ENCODE results near the gene COL12A1.

COL12A1 gene

DNA sequence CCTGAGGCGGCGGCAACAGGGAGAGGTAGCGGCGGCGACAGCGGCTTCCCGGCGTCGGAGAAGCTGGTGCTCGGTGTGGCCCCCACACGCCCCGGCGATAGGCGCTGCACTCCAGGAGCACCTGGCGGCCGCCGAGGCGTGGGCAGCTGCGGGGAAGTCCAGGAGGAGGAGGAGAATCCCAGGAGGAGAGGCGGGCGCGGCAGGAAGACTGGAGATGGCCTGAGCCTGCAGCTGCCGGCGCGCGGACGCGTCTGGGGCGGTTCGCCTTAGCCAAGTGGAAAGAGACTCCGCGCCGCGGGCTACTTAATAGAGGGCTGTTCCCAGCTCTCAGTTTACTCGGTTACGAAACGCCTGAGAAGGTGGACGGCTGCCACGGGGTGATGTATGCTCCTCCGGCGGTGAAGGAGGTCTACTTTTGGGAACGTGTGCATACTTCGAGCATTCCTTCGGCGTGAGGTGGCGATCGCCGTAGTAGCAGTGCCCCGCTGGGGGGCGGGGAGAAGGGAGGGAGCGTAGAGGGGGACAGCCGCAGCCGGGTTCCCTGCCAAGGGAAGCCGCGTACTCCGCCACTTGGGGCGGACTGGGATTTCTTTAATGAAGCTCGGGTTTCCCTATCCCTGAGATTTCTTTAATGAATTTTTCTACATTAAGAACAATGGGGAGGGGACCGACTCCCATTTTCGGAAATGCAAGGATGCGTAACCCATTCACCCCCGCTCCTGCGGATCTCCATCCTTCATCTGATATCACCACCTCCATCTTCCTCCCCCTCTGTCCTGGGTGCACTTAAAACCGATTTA lies at the start of gene COL12A1:
TSS of gene COL12A1 (minus strand) at position 278 of the 800 bp plus-strand sequence. CDS start 3,261 bp downstream, outside the sequence.
- DNase-seq = peak; percentile 57

DNA sequence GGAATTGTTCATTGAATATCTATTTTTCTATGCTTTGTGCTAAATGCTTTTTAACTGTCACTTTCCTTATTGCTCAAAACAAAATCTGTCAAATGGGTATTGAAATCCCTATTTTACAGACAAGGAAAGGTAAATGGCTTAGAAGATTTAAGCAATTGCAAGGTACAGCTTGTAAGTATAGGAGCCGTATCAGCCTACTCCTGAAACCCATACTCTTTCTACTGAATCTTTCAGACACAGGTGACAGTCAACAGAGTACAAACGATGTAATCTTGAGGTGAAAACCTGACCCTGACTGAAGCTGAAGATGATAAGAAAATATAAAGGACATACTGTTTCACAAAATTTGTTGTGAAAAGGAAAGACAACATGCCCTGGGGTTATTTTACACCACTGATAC lies 44.7 kb upstream of the COL12A1 start:
- DNase-seq = no peak

DNA sequence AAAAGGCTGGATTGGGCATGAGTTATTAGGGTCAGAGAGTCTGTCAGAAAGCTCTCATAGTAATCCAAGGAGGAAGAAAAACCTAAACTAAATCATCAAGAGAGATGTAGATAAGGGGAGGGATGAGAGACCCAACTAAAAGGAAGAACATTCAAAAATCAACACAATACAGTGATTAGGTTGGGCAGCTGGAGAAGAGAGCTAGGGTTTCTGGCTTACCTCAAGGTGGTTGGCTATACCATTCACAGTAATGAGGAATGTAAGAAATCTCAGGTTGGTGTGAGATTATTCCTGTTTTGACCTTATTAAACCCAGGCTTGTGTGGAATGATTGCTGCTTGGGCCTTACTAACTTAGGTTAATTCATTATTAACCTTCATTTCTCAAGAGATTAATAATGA lies 44.0 kb upstream of the COL12A1 start:
- DNase-seq = no peak

DNA sequence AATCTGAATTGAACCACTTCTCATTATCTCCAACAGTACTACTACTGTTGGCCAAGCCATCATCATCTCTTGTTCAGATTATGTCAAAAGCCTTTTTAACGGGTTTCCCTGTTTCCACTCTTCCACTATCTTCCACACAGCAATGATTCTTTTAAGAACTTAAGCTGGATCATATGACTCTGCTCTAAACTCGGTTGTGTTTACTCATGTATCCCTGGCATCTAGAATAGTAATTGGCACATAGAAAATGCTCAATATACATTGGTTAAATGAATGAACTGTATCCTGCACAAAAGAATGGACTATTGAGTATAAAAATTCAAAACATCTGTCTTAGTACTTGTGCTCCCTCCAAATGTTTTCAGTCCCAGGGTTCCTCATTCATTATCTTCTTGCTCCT lies 40.5 kb upstream of the COL12A1 start:
- DNase-seq = no peak

DNA sequence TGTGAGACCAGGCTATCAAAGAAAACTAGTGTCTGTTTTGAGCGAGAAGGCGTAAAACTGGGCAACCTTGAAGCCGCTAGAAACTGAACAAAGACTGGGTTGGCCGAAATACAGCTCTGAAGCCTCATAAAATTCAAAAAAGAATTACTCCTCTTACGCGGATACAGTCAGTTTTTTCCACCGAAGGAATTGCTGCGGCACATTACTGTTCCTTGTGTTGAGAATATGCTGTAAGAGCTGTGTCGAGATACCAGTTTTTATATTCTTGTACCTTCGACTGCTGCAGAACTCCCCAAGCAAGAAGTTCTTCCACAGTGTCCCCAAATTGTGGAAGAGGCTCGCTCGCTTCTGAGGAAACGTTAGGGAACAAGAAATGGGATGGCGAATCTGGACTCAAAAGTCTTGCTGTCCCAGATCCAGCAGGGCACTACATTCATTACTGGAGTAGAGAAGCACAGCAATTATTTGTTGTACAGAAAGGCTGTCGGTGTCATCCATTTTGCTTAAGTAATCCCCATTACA lies 38.3 kb upstream of the COL12A1 start:
- DNase-seq = no peak

DNA sequence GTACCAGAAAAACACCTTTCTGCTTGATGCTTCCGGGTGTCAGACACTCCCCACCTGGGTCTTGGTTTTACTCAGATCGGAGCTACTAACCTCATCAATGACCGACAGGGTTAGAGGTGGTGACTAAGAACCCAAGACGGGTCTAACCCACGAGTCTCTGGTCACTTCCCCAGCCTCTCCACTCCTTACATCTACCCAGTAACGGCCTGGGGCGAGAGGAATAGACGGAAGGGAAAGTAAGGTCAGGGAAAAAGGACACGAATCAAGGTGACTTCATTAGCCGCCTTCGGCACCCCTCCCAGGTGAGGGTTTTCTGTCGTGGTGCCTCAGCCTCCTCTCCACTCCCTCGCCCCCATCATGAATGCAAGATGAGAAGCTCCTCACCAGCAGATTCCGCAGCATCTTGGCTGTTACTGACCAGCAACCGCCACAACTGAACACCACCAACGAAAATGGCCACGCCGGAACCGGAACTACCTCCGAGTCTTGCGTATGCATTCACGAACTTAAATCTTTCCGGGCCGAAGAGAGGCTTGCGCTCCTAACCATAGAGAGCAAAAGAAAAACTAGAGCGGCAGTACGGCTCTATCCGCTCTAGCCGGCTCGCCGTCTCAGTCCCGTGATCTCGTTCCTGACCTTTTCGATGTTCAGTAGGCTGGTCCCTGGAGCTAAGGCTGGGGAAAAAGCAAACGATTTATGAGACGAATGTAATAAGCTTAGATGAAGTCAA lies 37.6 kb upstream of the COL12A1 start, which contains the start of gene COX7A2:
TSS of gene COX7A2 (minus strand) at position 469 of the 730 bp plus-strand sequence. CDS start at position 402, 67 bp downstream.
- peak; percentile 97 for DNase-seq

DNA sequence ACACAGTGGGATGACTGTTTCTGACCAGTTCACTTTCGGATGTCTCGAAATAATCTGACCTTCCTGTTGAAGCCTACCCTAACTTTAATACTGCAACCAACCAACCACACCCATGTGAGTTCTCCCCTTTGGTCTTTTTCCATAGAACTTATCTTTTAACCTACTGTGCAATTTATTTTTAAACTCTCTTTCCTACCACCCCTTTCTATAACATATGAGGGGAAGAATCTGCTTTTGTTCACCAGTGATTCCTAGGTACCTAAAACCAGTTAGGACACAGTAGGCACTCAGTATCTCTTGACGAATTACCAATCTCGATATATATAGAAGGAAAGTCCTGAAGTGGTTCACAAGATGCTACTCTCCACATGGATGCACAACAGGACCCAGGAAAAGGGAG lies 30.8 kb upstream of the COL12A1 start:
- no peak for DNase-seq

DNA sequence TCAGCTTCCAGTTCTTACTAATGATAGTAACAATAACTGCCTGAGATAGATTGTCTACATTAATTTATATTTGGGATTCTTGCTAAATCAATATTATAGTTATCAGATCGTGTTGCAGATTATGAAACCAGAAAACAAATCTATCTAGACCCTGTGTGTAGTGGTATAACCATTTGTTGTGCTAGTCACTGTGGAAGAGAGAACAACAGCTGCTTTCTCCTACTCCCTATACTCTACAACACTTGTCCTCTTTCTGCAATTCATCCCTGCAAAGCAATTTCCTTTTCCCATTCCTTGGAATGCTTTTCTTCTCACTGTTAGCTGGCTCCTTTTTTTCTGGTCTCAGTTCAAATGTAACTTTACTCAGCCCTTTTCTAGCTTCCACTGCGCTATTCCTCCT lies 29.4 kb upstream of the COL12A1 start:
- DNase-seq = no peak

DNA sequence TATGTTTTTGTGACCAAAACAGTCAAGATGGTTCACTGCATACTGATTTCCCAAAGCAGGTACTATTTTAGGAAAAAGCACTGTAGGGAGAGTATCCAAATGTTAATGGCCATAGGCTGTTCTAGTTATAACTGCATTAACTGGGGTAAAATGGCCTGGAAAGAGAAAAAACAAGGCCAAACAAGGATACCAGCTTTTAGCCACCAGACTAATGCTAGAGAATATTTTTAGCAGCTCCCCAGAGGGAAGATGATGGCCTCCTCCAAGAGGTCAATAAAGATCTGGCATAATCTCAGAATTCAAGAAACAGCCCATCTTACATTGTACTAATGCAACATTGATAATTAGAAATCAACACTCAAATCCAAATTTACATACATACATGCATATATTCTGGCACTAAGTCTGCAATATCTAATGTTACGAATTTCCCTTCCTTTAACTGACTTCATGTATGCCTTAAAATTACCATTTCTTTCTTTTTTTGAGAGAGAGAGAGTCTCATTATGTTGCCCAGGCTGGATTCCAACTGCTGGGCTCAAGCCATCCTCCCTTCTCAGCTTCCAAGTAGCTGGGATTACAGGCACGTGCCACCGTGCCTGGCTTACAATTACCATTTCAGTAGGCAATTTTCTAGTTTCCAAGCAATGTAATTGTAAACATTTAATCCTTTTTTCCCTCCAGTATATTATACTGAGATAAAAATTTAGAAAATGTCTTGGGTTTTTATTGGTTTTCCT lies 28.4 kb upstream of the COL12A1 start:
- DNase-seq = no peak

DNA sequence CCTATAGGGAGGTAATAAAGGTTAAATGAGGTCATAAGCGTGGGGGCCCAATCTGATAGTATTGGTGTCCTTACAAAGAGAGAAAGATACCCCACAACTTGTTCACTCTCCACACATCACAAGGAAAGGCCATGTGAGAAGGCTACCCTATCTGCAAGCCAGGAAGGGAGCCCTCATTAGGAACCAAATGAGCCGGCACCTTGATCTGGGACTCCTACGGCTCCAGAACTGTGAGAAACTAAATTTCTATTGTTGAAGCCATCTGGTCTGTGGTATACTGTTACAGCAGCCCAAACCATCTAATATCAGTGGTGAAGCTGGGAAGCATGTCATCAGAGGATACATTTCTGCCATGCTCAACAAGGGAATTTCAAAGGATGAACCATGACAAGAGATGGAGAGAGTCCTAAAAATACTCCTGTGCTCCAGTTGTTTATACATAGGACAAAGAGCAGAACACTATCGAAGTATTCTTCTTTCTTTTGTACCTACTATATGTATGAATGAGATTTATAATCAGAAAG lies 27.3 kb upstream of the COL12A1 start:
- DNase-seq = no peak

DNA sequence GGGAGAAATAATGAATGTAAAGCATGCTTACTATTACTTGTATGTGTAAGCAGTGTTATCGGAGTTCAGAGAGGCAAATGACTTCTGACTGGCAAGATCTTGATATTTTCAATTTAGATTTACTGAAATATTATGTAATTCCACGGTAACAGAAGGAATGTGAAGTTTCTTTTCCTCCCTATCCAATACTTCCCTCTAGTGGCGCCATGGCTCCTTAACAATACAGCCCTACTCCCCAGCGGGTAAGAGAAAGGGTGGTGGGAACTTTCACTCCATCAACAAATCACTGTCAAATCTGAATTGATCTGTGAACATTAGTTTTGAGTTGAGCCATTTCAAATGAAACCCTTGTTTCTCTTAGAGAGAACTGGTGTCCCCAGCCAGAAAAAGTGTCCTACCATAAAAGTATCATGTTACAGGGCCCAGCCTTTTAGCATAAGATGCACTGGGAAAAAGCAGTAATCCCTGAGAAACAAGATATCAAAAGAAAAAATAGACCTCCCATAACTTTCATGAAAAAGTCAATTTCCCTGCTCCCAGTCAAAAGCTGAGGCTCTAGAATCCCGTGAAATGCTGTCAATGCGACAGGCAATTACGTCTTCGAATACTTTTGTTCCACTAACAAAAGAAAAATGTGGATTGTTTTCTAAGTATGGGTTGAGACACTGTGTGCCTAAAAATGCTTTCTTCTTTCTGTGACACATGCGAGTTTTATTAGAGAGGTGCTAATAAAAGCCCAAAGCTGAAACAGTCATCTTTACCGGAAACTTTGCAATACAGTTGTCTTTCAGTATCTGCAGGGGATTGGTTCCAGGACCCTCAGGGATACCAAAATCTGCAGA lies 24.9 kb upstream of the COL12A1 start:
- no peak for DNase-seq

DNA sequence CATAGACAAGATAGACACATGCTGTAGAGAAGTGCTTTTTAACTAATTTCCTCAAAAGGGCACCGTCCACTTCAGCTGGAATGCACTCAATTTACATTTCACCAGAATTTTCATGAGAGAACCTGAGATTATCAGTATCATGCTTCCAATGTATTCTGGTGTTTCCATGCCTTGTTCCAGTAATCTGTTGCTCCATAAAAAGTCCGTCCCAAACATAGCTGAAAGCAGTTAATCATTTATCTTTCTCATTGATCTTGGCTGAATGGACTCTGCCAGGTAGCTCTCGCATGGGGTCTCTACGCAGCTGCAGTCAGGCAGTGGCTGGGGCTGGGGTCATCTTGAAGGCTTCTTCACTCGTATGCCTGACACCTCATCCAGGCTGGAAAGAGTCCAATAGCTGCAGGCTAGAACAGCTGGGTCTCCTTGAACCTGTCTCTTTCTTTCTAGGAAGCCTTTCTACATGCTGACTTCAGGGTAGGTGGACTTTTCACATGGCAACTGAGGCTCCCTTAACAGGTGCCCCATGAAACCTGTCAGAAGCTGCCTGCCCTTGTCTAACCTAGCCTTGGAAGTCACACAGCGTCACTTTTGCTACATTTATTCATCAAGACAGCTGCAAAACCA lies 18.6 kb upstream of the COL12A1 start:
- DNase-seq = no peak

DNA sequence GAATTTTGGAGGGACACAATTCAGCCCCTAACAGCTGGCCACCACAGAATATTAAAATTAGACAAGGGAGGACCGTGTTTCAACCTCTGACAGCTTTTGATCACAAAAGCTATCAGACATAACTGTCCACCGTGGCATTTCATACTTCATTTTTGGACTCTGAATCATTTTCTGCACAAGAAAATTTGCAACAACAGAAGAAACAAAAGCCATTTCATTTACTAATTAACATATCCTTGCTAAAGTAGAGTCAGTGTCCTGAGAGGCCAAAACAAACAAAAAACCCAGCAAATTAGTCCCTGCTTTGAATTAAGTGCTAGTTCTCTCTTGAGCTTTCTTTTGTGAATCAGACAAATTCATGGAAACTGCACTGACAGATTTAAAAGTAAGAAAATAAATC lies 17.6 kb upstream of the COL12A1 start:
- no peak for DNase-seq

DNA sequence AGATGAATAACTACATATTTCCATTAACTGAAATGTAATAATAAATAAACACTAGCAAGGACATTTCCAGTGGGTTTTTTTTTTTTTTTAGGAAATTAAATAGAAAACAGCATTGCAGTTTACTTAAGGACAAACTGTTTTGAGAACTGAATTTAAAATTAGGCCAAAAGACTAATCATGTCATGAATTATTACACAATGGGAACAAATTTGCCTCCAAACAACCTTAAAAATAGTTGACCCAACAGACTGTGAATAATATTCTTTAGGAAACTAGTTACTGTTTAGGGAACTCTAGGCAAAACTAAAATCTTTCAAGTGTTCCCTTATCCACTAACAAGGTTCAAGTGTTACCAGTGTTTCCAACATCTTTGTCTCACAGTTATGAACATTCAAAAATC lies 16.4 kb upstream of the COL12A1 start:
- no peak for DNase-seq

DNA sequence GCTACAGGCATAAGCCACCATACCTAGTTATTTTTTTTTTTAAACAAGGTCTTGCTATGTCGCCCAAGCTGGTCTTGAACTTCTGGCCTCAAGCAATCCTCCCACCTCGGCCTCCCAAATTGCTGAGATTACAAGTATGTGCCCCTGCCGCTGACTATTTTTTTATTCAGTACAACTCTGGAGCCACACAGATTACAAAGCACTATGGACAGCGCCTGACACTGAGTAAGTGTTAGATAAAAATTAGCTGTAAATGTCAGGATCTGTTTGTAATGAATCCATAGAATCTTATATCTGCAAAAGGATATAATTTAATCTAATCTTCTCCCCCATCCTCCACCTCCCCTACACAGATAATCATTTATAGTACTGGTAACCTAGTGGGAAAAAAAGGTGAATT lies 15.3 kb upstream of the COL12A1 start:
- no peak for DNase-seq

DNA sequence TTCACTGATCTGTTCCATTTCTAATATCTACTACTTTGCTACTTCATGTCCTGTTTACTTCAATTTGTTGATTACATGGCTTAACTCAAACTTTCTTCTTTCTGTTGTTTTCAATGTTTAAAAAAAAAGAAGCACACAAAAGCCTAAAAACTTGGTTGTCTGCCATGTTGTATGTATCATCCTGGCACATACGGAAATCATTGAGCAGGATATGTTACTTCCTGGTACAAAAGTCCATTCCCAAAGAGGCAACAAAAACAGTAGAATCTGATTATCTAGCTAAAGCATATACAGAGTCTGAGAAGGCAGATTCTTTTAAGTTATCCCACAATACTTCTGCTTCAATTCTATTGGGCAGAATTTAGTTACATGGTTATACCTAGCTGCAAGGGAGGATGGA lies 14.5 kb upstream of the COL12A1 start:
- DNase-seq = no peak

DNA sequence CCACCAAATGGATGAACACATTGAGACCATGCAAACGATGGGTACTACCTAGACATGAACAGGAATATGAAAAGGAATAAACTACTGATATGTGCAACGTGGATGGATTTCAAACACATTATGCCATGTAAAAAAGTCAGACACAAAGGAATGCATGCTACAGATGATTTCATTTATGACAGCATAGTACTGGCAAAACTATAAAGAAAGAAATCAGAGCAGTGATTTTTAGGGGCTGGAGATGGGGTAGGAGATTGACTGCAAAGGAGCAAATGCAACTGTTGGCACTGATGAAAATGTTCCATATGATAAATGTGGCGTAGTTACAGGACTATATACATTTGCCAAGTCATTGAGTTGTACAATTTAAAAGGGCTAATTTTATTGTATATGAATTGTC lies 13.4 kb upstream of the COL12A1 start:
- DNase-seq = no peak

DNA sequence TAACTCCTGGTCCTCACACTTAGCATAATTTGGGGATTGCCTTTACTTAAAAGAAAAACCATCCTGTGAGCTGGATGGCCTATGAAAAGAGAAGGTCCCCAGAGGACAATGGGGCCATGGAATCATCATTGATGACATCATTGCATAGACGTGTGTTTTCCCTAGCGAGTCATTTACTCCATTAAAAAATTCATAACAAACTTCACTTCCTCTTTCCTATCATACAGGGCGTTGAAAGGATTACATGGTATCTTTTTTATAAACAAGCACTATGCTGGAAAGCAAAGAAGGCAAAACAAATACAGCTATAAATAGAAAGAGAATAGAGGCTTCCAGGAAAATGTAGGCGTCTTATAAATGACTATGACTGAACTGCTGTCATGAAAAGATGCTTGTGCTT lies 11.3 kb upstream of the COL12A1 start:
- no peak for DNase-seq

DNA sequence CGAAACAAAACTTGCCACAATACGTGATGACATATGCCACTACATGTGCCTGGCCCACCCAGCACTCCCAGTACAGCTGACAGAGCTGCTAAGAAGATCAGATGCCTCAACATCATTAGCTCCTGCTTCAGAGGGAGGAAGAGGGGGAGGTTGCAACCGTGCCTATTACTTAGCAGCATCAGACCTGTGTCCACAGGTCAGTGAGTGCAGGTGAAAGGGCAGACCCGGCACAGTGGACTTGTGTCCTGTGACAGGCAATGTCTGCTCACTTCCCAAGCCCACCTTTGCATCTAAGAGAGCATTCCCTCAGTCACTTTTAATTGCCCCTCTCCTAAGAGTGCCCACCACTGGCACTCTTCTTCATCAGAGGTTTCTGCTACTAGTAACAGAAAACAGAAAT lies 9.4 kb upstream of the COL12A1 start:
- DNase-seq = no peak

DNA sequence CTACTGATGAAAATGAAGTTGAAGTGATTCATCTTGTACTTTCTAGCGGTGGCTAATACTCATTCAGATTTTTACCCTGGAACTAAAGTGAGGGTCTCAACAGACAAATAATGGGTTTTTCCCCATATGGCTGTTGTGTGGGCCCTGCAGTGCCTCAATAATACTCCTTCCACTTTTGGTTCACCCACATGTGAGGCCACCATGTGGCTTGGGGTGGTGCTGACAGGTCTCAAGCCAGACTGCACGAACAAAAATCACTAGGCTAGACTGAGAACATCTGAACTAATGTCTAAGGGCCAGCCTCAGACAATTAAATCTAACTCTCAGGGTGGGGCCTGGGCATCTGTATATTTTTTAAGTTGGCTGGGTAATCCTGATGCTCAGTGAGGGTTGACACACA lies 7.9 kb upstream of the COL12A1 start:
- no peak for DNase-seq

DNA sequence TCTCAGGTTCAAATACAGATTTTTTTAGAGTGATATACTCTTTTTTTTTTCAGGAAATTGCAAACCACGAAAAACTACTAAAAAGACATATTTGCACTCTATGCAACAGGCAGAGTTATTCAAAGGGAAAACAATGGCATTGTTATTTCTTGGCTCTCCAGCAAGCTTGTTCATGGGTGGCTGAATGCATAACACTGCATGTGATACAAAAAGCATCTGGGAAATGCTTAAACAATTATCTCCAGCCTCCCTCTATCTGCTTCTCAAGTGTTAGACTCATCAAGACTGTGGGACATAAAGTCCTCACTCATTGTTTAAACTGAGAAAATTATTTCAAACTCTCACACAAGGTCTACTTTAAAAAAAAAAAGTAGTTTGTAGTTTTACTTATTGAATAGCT lies 7.3 kb upstream of the COL12A1 start:
- no peak for DNase-seq

All from NCI-H748 treated with DMSO at 0.1 percent for 48 hours (cell line).